Memory B cell (primary cell): ENCODE results near the gene DEDD2.
A peak's percentile ranks its signal among the peaks of the same experiment; 100 is the strongest.

Experiments
- ATAC-seq: fragments of 150-1000 bp; cut with Tn5 transposase; 2 replicates; pipeline ENCODE4 v1.10.0; 2021; ENCODE audit warnings: low read depth, mild to moderate bottlenecking, moderate library complexity
- DNase-seq, 2 donors: peaks; one replicate each; pipeline ENCODE4 v3.0.0; 2022; ENCODE audit warnings: low spot score in 2 of 2
- H3K27ac Mint-ChIP-seq: one replicate; pipeline ENCODE4 v1.8.0; 2022; ENCODE audit warnings: mild to moderate bottlenecking, moderate library complexity, mixed read lengths
- H3K27me3 Mint-ChIP-seq: one replicate; pipeline ENCODE4 v1.8.0; 2022; ENCODE audit warnings: mixed read lengths
- H3K36me3 Mint-ChIP-seq: one replicate; pipeline ENCODE4 v1.8.0; 2022; ENCODE audit warnings: mild to moderate bottlenecking, mixed read lengths
- H3K4me1 Mint-ChIP-seq: one replicate; pipeline ENCODE4 v1.8.0; 2022; ENCODE audit warnings: mixed read lengths
- H3K4me3 Mint-ChIP-seq: one replicate; pipeline ENCODE4 v1.8.0; 2022; ENCODE audit warnings: mild to moderate bottlenecking, moderate library complexity, mixed read lengths
- H3K9me3 Mint-ChIP-seq: one replicate; pipeline ENCODE4 v1.8.0; 2022; ENCODE audit warnings: mixed read lengths

The DEDD2 gene

DNA sequence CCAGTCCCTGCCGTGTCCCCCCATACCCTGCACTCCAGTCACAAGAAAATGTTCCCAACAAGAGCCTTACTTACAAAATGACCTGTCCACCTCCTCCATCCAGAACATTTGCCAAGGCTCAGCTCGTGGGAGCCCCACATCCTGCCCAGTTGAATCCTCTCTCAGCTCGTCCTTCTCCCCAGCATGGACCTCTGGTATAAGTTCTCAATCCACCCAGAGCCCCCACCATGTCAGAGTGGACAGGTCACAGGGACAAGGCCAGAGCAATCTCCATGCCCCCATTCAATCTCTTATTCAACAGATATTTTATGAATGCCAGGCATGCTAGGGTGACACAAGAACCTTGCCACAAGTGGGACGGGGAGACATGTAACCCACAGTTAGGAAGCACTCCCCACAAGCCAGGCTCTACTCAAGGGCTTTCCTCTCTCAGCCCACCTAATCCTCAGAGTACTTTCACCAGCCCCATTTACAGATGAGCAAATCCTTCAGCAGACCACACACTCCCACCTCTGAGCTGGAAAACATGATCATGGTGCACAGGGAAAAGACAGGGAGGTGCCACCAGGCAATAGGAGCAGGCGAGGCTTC lies 15.1 kb downstream of the DEDD2 start:
- ATAC-seq (no peak), DNase-seq (no peak)
- Mint-ChIP-seq H3K36me3 (peaks cover 27% of the 10 kb centered on the region), H3K27ac (peak overlapping the region; percentile 91), H3K27me3 (no peaks in the 10 kb centered on the region), H3K4me1 (peaks cover 68% of the 10 kb centered on the region), H3K9me3 (no peaks in the 10 kb centered on the region), H3K4me3 (peak overlapping the region; percentile 67)

DNA sequence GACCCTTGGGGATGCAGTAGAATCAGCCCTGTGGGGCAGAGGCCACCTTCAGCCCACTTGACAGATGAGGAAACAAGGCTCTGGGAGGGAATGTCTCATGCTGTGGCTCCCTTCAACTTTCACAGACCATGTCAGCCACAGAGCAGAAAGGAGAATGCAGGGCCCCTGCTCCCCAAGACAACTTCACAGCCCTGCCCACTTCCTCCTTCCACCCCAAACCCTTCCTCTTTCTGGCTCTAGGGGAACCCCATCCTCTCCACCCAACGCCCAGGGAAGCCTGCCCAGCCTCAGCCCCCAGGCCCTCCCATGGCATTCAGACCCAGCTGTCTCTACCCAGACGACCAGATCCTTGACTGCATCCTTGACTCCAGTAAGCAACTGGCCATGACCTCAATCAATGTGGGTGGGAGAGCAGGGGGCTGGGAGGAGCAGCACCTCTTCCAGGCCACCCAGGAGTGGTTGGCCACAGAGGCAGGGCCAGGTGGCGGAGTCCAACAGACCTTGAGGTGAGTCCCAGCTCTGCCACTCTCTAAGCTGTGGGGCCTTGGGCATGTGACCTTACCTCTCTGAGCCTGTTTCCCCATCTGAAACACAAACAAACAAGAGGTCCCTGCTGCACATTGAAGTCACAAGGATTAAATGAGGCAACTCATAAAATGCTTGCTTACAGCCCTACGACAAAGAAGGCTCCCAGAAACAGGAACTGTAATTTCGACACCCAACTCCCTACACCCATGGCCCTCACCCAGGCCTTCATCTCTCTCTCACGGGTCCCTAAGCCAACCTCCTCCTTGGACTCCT lies 15.8 kb downstream of the DEDD2 start:
- peaks cover 27% of the 10 kb centered on the region for H3K36me3 Mint-ChIP-seq
- H3K4me1 Mint-ChIP-seq = peaks cover 73% of the 10 kb centered on the region
- H3K27ac Mint-ChIP-seq = peak overlapping the region; percentile 91
- H3K9me3 Mint-ChIP-seq = no peaks in the 10 kb centered on the region
- peak overlapping the region; percentile 67 for H3K4me3 Mint-ChIP-seq
- ATAC-seq (peak; percentile 80), DNase-seq (peak; percentile 66 to 79)
- no peaks in the 10 kb centered on the region for H3K27me3 Mint-ChIP-seq

DNA sequence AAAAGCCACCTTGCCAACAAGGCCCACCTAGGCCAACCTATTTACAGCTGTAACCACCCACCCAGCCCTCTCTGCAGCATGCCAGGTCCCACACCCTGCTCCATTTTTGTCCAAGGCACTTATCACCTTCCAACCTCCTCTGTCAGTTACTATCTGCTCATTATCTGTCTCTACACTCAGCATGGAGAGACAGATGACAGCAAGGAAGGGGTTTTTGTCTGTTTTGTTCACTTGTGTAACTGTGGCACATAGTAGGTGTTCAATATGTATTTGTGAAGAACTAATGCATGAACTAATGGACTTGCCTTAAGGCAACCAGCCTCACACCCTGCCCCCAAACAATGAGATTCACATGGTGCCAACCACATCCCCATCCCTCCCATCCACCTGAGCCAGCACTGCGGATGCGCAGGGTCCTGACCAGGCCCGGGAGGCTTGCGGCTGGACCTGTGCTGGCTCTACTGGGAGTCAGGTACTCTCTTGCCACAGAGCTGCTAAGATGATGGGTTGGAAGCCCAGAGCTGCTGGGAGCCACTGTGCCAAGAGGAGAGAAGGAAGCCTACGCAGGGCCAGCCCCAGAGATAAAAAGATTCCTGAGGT lies 17.3 kb downstream of the DEDD2 start:
- Mint-ChIP-seq H3K27me3 (no peaks in the 10 kb centered on the region), H3K27ac (peak overlapping the region; percentile 91), H3K4me1 (peaks cover 74% of the 10 kb centered on the region), H3K36me3 (peaks cover 27% of the 10 kb centered on the region), H3K4me3 (peak overlapping the region; percentile 84), H3K9me3 (no peaks in the 10 kb centered on the region)
- DNase-seq (no peak), ATAC-seq (no peak)

DNA sequence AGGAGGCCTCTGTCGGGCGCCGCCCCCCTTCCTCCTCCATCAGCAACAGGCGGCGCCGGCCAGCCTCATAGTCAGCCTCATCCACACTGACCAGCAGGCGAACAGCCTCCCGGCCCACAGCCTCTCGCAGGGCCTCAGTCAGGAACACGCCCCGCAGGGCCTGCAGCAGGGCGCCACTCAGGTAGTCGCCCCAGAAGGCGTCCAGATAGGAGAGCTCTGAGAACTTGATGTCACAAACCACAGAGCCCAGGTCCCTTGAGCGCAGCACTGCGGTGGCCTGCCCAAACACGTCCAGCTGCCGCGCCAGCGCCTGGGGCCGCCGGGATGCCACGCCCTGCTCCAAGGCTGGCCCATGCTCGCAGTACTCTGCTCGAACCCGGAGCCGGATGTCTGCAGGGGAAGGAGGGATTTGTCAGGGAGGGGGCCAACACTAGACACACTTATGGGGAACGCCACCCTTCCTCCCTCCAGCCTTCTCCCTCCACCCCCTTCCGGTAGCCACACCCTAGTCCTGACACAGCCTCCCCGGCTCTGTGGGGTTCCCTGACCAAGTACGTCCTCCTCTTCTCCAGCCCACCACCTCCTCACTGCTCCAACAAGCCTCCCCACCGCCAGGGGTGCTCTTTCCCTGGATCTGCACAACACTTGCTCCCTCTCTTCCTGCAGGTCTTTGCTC lies 17.9 kb downstream of the DEDD2 start:
- Mint-ChIP-seq H3K36me3 (peaks cover 22% of the 10 kb centered on the region), H3K27me3 (no peaks in the 10 kb centered on the region), H3K27ac (peak overlapping the region; percentile 91), H3K4me3 (peak overlapping the region; percentile 84), H3K9me3 (no peaks in the 10 kb centered on the region), H3K4me1 (peaks cover 69% of the 10 kb centered on the region)
- peak; percentile 26 for ATAC-seq
- DNase-seq = peak in 1 of 2 donors; percentile 44

DNA sequence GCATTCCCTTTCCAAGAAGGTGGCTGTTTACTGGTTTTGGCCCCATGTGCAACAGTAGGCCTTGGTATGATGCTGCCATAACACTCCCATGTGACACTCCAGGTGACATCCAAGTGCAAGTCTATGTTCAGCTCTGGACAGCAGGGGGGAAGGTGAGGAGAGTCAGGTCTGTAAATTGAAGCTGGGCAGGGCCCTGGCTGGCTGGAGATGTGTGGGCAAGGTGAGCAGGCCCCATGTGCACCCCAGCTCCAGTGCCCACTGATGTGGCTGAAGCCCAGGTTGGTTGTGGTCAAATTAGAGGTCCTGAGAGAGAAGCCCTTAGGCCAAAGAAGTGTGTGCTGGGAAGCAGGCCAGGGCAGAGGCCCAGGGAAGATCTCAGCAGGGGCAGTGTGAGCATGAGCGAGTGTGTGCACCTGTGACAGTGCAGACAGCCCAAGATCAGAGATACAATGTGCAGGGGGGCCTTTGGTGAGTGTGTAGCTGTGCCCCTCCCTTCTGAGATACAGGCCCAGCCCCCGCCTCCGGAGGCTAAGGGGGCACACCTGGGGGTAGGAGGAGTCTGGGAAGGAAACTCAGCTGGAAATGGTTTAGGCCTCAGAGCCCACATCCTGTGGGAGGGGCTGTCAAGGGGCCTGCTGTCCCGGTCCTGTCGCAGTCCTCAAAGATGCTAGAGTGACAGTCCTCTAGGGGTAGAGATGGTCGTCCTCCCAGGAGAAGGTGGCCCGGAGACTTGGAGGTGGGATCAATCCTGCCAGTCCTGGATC lies 18.6 kb downstream of the DEDD2 start:
- ATAC-seq (peak; percentile 53), DNase-seq (peak in 1 of 2 donors; percentile 60)
- H3K27ac Mint-ChIP-seq = peak overlapping the region; percentile 91
- H3K27me3 Mint-ChIP-seq = no peaks in the 10 kb centered on the region
- H3K9me3 Mint-ChIP-seq = no peaks in the 10 kb centered on the region
- H3K36me3 Mint-ChIP-seq = peaks cover 24% of the 10 kb centered on the region
- H3K4me3 Mint-ChIP-seq = peak overlapping the region; percentile 84
- H3K4me1 Mint-ChIP-seq = peaks cover 70% of the 10 kb centered on the region

DNA sequence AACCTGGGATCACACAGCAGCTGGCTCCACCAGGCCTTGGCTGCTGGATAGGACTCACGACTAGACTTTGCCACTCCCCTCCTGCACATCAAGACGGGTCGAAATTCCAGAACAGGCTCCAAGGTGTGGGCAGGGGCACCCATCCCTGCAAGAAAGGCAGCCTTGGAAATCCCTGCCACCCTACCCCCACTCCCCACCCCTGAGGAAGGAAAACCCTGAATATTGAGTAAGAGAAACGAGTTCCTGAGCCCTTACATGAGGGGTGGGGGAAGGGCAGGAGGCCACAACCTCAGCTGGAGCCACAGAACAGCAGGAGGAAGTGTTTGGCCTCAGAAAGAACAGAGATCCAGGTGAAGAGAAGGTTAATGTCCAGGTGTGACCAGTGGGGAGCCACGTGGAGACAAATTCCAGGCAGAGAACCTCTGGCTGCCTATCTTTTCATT lies 20.1 kb downstream of the DEDD2 start:
- no peaks in the 10 kb centered on the region for H3K27me3 Mint-ChIP-seq
- DNase-seq (no peak), ATAC-seq (no peak)
- H3K27ac Mint-ChIP-seq = peak overlapping the region; percentile 75
- H3K9me3 Mint-ChIP-seq = no peaks in the 10 kb centered on the region
- H3K4me3 Mint-ChIP-seq = peak overlapping the region; percentile 8
- H3K4me1 Mint-ChIP-seq = peaks cover 56% of the 10 kb centered on the region
- H3K36me3 Mint-ChIP-seq = peaks cover 22% of the 10 kb centered on the region

DNA sequence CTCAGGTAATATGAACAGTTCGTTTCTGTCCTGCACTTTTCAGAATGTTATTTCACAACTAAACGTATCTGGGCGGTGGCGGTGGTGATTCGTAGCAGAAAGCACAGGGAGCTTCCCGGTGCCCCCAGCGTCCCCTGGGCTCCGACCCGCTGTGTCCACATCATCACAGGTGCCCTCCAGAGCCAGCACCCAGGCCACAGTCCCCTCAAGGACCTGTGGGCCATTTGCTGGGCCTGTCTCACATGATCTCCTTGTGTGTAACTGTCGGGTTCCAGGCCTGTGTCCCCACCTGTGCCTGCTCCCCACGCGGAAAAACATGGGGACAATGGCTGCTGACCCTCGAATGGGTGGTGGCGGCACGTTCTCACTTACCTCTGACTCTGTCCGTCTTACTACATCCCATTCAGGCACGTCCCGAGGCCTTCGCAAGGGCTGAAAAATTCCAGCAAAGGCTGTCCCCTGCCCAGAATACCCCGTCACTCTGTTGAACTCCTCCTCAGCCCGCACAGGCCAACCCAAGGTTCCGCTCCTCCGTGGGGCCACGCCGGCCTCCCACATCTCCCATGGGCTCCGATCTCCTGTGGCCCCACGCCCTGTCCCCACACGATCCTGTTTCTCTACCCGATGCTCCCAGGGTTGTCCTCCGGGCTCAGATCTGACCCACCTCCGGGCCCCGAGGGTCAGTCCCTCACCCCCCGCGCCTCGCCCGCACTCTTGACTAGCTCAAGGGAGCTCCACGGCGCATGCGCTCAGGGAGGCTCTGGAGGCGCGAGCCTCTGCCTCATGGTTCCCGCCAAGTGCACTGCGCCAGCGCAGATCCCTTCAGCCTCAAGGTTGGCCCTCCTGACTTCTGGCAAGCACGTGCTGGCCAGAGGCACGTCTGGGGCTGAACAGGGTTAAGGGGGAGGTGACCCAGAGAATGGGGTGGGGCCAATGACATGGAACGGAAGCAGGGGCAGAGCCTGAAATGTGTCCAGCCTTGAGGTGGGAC lies 21.2 kb downstream of the DEDD2 start:
- ATAC-seq = no peak
- peaks cover 22% of the 10 kb centered on the region for H3K36me3 Mint-ChIP-seq

DNA sequence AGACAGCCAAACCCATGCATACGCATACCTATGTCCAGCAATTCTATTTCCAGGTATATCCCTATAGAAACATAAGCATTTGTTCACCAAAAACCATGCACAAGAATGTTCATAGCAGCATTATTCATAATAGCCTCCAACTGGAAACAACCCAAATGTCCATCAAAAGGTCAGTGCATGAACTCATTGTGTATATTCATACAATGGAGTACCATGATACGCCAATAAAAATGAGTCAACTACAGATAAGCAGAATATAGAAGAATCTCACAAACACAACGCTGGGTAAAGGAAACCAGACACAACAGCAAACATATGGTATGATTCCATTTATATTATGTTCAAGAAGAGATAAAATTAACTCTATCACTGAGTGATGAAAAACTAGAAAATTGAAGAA lies 23.8 kb downstream of the DEDD2 start:
- Mint-ChIP-seq H3K27ac (peak overlapping the region; percentile 74), H3K27me3 (no peaks in the 10 kb centered on the region), H3K9me3 (no peaks in the 10 kb centered on the region), H3K36me3 (peaks cover 15% of the 10 kb centered on the region), H3K4me1 (peaks cover 37% of the 10 kb centered on the region), H3K4me3 (no peak overlapping the region)
- no peak for ATAC-seq
- DNase-seq = no peak

More for the DNA sequence above, 21.2 kb downstream of the DEDD2 start:
- Mint-ChIP-seq H3K9me3 (no peaks in the 10 kb centered on the region), H3K27me3 (no peaks in the 10 kb centered on the region), H3K4me1 (peaks cover 49% of the 10 kb centered on the region), H3K4me3 (no peak overlapping the region), H3K27ac (peak overlapping the region; percentile 75)
- DNase-seq = no peak

DNA sequence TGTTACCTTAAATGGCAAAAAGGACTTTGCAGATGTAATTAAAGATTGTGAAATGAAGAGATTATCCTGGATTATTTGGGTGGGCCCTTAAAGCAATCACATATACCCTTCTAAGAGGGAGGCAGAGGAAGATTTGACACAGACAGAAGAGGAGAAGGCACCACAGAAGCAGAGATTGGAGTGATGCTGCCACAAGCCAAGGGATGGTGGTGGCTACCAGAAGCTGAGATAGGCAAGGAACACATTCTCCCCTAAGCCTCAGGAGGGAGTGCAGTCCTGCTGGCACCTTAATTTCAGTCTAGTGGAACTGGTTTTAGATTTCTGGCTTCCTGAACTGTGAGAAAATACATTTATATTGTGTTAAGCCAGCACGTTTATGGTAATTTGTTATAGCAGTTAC lies 24.2 kb downstream of the DEDD2 start:
- H3K4me3 Mint-ChIP-seq = no peak overlapping the region

DNA sequence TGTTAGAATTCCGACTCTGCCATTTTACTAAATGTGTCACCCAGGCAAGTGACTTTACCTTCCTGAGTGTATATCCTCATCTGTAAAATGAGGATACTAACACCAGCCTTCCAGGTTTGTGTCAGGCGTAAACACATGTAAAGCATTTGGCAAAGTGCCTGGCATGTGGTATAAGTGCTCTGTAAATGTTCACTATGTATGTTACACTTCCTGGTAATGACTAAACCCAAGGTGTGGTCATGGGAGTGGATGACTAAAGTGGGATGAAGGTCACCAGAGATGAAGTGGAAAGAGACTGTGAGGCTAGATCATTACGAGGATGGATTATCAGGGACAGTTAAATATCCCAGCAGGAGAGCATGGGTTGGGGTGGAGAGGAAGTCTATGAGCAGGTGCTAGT lies 25.6 kb downstream of the DEDD2 start:
- Mint-ChIP-seq H3K36me3 (peaks cover 15% of the 10 kb centered on the region), H3K4me1 (peaks cover 30% of the 10 kb centered on the region), H3K9me3 (no peaks in the 10 kb centered on the region), H3K4me3 (no peak overlapping the region), H3K27ac (no peak overlapping the region), H3K27me3 (no peaks in the 10 kb centered on the region)
- ATAC-seq = no peak
- no peak for DNase-seq

More for the DNA sequence above, 24.2 kb downstream of the DEDD2 start:
- Mint-ChIP-seq H3K27me3 (no peaks in the 10 kb centered on the region), H3K9me3 (no peaks in the 10 kb centered on the region), H3K27ac (no peak overlapping the region), H3K4me1 (peaks cover 36% of the 10 kb centered on the region), H3K36me3 (peaks cover 15% of the 10 kb centered on the region)
- ATAC-seq = no peak
- DNase-seq = no peak

DNA sequence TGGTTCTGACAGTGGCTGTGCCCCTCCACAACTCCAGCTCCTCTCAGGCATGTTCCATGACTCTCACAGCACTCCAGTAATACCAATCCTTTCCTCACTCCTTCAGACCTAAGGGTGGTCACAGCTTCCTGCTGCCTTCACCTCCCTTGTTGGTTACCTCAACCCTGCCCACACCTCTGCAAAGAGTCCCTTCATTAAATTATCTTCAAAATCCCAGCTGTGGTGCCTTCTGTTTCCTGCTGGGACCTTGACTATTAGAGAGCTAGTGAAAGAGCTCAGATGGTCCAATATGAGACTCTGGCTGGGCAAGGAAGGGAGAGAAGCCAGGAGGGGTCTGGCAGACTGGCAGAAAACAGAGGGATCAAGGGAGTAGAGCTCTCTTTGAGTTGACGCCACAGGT lies 26.1 kb downstream of the DEDD2 start:
- no peak overlapping the region for H3K4me3 Mint-ChIP-seq
- no peaks in the 10 kb centered on the region for H3K9me3 Mint-ChIP-seq
- DNase-seq (no peak), ATAC-seq (no peak)
- H3K4me1 Mint-ChIP-seq = peaks cover 25% of the 10 kb centered on the region
- H3K27me3 Mint-ChIP-seq = no peaks in the 10 kb centered on the region
- H3K27ac Mint-ChIP-seq = peak overlapping the region; percentile 2
- peaks cover 13% of the 10 kb centered on the region for H3K36me3 Mint-ChIP-seq

DNA sequence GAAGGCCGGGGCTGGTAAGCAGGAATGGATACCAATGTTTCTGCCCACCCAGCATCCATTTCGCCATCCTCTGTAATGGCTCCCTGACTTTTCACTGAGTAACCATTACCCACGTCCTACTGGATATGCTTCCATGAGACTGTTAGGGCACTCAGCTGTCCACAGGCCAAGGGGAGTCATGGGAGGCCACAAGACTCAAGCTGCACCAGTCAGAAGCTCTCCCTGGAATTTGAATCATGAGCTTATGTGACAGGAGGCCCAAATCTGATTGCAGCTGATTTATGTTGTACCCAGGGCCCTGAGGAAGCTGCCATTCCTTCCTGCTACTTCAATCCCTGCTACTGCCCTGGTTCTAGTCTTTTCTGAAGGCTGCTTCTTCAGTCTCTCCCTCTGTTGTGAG lies 28.3 kb downstream of the DEDD2 start:
- ATAC-seq (no peak), DNase-seq (no peak)
- Mint-ChIP-seq H3K27ac (no peak overlapping the region), H3K4me3 (no peak overlapping the region), H3K9me3 (no peaks in the 10 kb centered on the region), H3K27me3 (no peaks in the 10 kb centered on the region), H3K4me1 (peaks cover 34% of the 10 kb centered on the region), H3K36me3 (peaks cover 8% of the 10 kb centered on the region)
